A549 (cell line): ENCODE measurements around the gene EFNB2. TPM values are rescaled to one million over a fixed set of nuclear protein-coding genes. Genes with fewer than 3 reads are reported as not detected.

Source experiments
- ATAC-seq, 2 experiments: fragments of 200-7000 bp in 1 of 2; fragments of >200 bp in 1 of 2; cut with Nextera tagmentation in 1 of 2; cut with Tn5 transposase in 1 of 2; 3 replicates each; pipeline versions ENCODE4 v1.8.0 to v1.9.1; 2018 to 2020; ENCODE audit warnings: mild to moderate bottlenecking in 1 of 2, moderate library complexity in 1 of 2
- CTCF ChIA-PET: fragments of 300-600 bp; sonication (Branson Sonifier 250); formaldehyde crosslinking; extraction: SDS; loops from one replicate; lab custom pipeline; 2021; ENCODE audit warnings: antibody characterized with exemption, inconsistent platforms; lab: Yijun Ruan, JAX
- POLR2A ChIA-PET: fragments of 350-600 bp; formaldehyde crosslinking; extraction: SDS; loops from one replicate; lab custom pipeline; 2021; ENCODE audit warnings: antibody characterized with exemption, inconsistent platforms; lab: Yijun Ruan, JAX
- DNase-seq, 2 experiments: peaks; one replicate each; pipeline versions ENCODE4 v3.0.0 to v3.0.0-alpha.2; 2011 to 2016; ENCODE audit warnings: low read depth in 1 of 2, low spot score in 1 of 2
- FAIRE-seq: peaks from 2 replicates; lab custom pipeline; 2011; peaks lifted over from hg19 to GRCh38; lab: Jason Lieb, UNC
- H3K27ac ChIP-seq, 2 experiments: fragments of >200 bp; sonication (Bioruptor Twin); formaldehyde crosslinking; 3 replicates each; pipeline ENCODE4 v1.5.1; 2016 to 2017
- H3K4me1 ChIP-seq: fragments of >200 bp; sonication (Bioruptor Twin); formaldehyde crosslinking; 3 replicates; pipeline ENCODE4 v1.6.1; 2016
- H3K4me2 ChIP-seq: fragments of >200 bp; sonication (Bioruptor Twin); formaldehyde crosslinking; 3 replicates; pipeline ENCODE4 v1.6.1; 2016
- H3K4me3 ChIP-seq: fragments of >200 bp; sonication (Bioruptor Twin); formaldehyde crosslinking; 3 replicates; pipeline ENCODE4 v1.5.1; 2016
- H3K9me3 ChIP-seq: fragments of >200 bp; sonication (Bioruptor Twin); formaldehyde crosslinking; 3 replicates; pipeline ENCODE4 v1.6.1; 2016
- BCL3 ChIP-seq: fragments of >200 bp; sonication (Bioruptor Twin); formaldehyde crosslinking; IDR thresholded peaks from 3 replicates; pipeline ENCODE4 v1.6.1; 2016
- BHLHE40 ChIP-seq: IDR thresholded peaks from 2 replicates; pipeline ENCODE4 v1.6.1; 2012; ENCODE audit warnings: low read depth, low read length, inconsistent platforms
- CBX8 ChIP-seq: fragments of 200-600 bp; sonication (generic); IDR thresholded peaks from 2 replicates; pipeline ENCODE4 v1.6.1; 2016
- CEBPB ChIP-seq, 2 experiments: fragments of >200 bp in 1 of 2; sonication (Bioruptor Twin) in 1 of 2; formaldehyde crosslinking in 1 of 2; IDR thresholded peaks; 2 replicates each; pipeline ENCODE4 v1.6.1; 2012 to 2016
- CHD4 ChIP-seq: fragments of 200-600 bp; sonication (generic); IDR thresholded peaks from 2 replicates; pipeline ENCODE4 v1.6.1; 2016; ENCODE audit warnings: antibody characterized with exemption, mild to moderate bottlenecking, borderline replicate concordance
- E2F6 ChIP-seq: IDR thresholded peaks from 2 replicates; pipeline ENCODE4 v1.6.1; 2012; ENCODE audit warnings: low read depth, borderline replicate concordance
- EHF ChIP-seq: fragments of 250-450 bp; sonication (Bioruptor Pico); IDR thresholded peaks from 2 replicates; pipeline ENCODE4 v1.5.0; 2020; ENCODE audit warnings: mild to moderate bottlenecking
- ESRRA ChIP-seq: fragments of 150-350 bp; IDR thresholded peaks from 2 replicates; pipeline ENCODE4 v1.6.1; 2014; ENCODE audit warnings: mild to moderate bottlenecking, low read length, borderline replicate concordance
- FOSL2 ChIP-seq, 2 experiments: fragments of 450-650 bp in 1 of 2; fragments of >200 bp in 1 of 2; sonication (Bioruptor Twin) in 1 of 2; formaldehyde crosslinking; IDR thresholded peaks; 2 replicates each; pipeline versions ENCODE4 v1.5.0 to v1.6.1; 2016 to 2020; ENCODE audit warnings: mild to moderate bottlenecking in 1 of 2, moderate library complexity in 1 of 2
- FOXS1 ChIP-seq: fragments of 250-450 bp; sonication (Bioruptor Pico); IDR thresholded peaks from 2 replicates; pipeline ENCODE4 v1.5.0; 2020; ENCODE audit warnings: mild to moderate bottlenecking, moderate library complexity
- HEYL ChIP-seq: fragments of 250-450 bp; sonication (Bioruptor Pico); IDR thresholded peaks from 2 replicates; pipeline ENCODE4 v1.8.0; 2021; ENCODE audit warnings: mild to moderate bottlenecking, moderate library complexity
- HOXA7 ChIP-seq: fragments of 250-450 bp; sonication (Bioruptor Pico); IDR thresholded peaks from 2 replicates; pipeline ENCODE4 v1.5.0; 2020; ENCODE audit warnings: mild to moderate bottlenecking, moderate library complexity
- KDM1A ChIP-seq: fragments of 200-600 bp; sonication (generic); IDR thresholded peaks from 2 replicates; pipeline ENCODE4 v1.6.1; 2016; ENCODE audit warnings: low read depth, mild to moderate bottlenecking
- MAFK ChIP-seq: fragments of 450-650 bp; IDR thresholded peaks from 2 replicates; pipeline ENCODE4 v1.6.1; 2014; ENCODE audit not compliant: partially characterized antibody
- PBX3 ChIP-seq: IDR thresholded peaks from 2 replicates; pipeline ENCODE4 v1.6.1; 2012
- PHF8 ChIP-seq: fragments of 200-600 bp; sonication (generic); IDR thresholded peaks from 2 replicates; pipeline ENCODE4 v1.6.1; 2016; ENCODE audit warnings: low read depth, mild to moderate bottlenecking, antibody characterized with exemption, moderate library complexity, borderline replicate concordance
- RAD21 ChIP-seq, 2 experiments: fragments of >200 bp in 1 of 2; sonication (Bioruptor Twin) in 1 of 2; formaldehyde crosslinking in 1 of 2; IDR thresholded peaks in 1 of 2; conservative IDR thresholded peaks in 1 of 2; 2 replicates in 1 of 2; 3 replicates in 1 of 2; pipeline ENCODE4 v1.6.1; 2012 to 2018; ENCODE audit warnings: inconsistent platforms in 1 of 2
- RARB ChIP-seq: fragments of 250-450 bp; sonication (Bioruptor Pico); IDR thresholded peaks from 2 replicates; pipeline ENCODE4 v1.8.0; 2021; ENCODE audit warnings: mild to moderate bottlenecking, moderate library complexity
- RFX5 ChIP-seq: fragments of 450-650 bp; IDR thresholded peaks from 2 replicates; pipeline ENCODE4 v1.7.1; 2014; ENCODE audit warnings: antibody characterized with exemption, mild to moderate bottlenecking, moderate library complexity
- RNF2 ChIP-seq: fragments of 200-600 bp; sonication (generic); IDR thresholded peaks from 2 replicates; pipeline ENCODE4 v1.6.1; 2016; ENCODE audit warnings: low read depth, mild to moderate bottlenecking, antibody characterized with exemption, moderate library complexity, borderline replicate concordance
- SREBF2 ChIP-seq: fragments of 450-650 bp; IDR thresholded peaks from 2 replicates; pipeline ENCODE4 v1.6.1; 2014; ENCODE audit warnings: mild to moderate bottlenecking, moderate library complexity
- ZC3H11A ChIP-seq: fragments of 450-650 bp; IDR thresholded peaks from 2 replicates; pipeline ENCODE4 v1.6.1; 2014; ENCODE audit warnings: antibody characterized with exemption, mild to moderate bottlenecking
- ZNF302 ChIP-seq: fragments of 250-450 bp; sonication (Bioruptor Pico); IDR thresholded peaks from 2 replicates; pipeline ENCODE4 v1.9.0; 2021; ENCODE audit warnings: inconsistent platforms, mild to moderate bottlenecking, moderate library complexity
- ZSCAN20 ChIP-seq: fragments of 250-450 bp; sonication (Bioruptor Pico); IDR thresholded peaks from 2 replicates; pipeline ENCODE4 v1.8.0; 2022; ENCODE audit warnings: mild to moderate bottlenecking, moderate library complexity
- WGBS: methylation state at CpG from one replicate; pipeline ENCODE4 v1.1.6; 2017; ENCODE audit errors: missing lambda C conversion rate; 5-methylcytosine and 5-hydroxymethylcytosine counted together
- polyA plus RNA-seq, 4 experiments: library from polyadenylated mRNA; depleted of rRNA in 3 of 4; stranded (reverse); fragments of >200 nt; fragmentation: RNase III in 1 of 4; extraction: RNeasy Plus Mini Kit Qiagen cat#74134 plus additional on column Dnase treatment in 1 of 4; gene quantifications; 2 replicates in 3 of 4; 3 replicates in 1 of 4; pipeline ENCODE4 v1.2.3, GENCODE V29; 2011 to 2017
- TF ChIP-seq, protein P1 (sequence below): fragments of 150-350 bp; IDR thresholded peaks from 2 replicates; pipeline ENCODE4 v1.6.1; 2014; ENCODE audit warnings: low read depth, mild to moderate bottlenecking, low read length
- TF ChIP-seq, protein P2 (sequence below): fragments of >200 bp; sonication (Bioruptor Twin); formaldehyde crosslinking; IDR thresholded peaks from 2 replicates; pipeline ENCODE4 v1.6.1; 2016
- TF ChIP-seq, protein P3 (sequence below): fragments of 250-450 bp; sonication (Bioruptor Pico); IDR thresholded peaks from 2 replicates; pipeline ENCODE4 v1.5.0; 2020; ENCODE audit warnings: low read depth, mild to moderate bottlenecking, moderate library complexity

Gene EFNB2
- polyA plus RNA-seq, 2 of the 4 experiments (the other 2 are of a cell fraction), result 1.0 to 1.3 TPM

DNA sequence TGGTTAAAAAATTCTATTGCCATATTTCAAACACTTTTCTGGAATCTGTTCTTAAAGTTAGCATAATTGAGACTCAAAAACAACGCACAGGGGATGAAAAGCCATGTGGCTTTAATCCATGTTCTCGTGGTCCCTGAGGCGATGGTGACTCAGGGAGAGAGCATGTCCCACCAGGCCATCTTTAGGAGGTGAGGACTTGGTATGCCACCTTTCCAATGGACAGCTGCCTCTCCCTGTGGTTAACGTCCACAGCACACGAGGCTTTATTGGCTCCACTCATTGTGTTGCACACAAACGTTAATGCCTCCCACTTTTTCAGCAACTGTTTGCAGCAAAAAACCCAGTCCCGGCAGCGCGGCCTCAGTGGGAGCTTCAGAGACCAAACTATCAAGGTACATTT lies 51.4 kb downstream of the EFNB2 start:
- TF ChIP-seq, protein P1, sequence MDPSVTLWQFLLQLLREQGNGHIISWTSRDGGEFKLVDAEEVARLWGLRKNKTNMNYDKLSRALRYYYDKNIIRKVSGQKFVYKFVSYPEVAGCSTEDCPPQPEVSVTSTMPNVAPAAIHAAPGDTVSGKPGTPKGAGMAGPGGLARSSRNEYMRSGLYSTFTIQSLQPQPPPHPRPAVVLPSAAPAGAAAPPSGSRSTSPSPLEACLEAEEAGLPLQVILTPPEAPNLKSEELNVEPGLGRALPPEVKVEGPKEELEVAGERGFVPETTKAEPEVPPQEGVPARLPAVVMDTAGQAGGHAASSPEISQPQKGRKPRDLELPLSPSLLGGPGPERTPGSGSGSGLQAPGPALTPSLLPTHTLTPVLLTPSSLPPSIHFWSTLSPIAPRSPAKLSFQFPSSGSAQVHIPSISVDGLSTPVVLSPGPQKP, result no peak
- no peak for TF ChIP-seq BHLHE40
- TF ChIP-seq FOSL2 (IDR thresholded peaks at IDR 0.05), result no peak
- no peak for TF ChIP-seq FOSL2 (CRISPR knock-in tag; IDR thresholded peaks at IDR 0.05)
- no peak for TF ChIP-seq MAFK
- no peak for TF ChIP-seq CHD4
- TF ChIP-seq RARB (CRISPR knock-in tag), result no peak
- no peak for TF ChIP-seq ZSCAN20 (CRISPR knock-in tag)
- TF ChIP-seq, protein P2, sequence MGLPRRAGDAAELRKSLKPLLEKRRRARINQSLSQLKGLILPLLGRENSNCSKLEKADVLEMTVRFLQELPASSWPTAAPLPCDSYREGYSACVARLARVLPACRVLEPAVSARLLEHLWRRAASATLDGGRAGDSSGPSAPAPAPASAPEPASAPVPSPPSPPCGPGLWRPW, result no peak
- TF ChIP-seq ZC3H11A, result no peak
- TF ChIP-seq RFX5, result no peak
- TF ChIP-seq RAD21 (conservative IDR thresholded peaks at IDR 0.05 in 1 of 2, IDR thresholded peaks at IDR 0.05 in 1 of 2), result no peak
- H3K9me3 ChIP-seq, result no peaks in the 10 kb centered on the region
- no peak for ATAC-seq
- WGBS, result 41% methylated on average over 9 of the region's 9 CpGs
- ChIA-PET POLR2A (no interaction called here), CTCF (interaction anchor here (0.6 kb wide), 1 partner anchor 1159 kb away, joined by 3 read pairs; no protein-coding TSS in a partner anchor)
- no peaks in the 10 kb centered on the region for H3K4me1 ChIP-seq
- FAIRE-seq, result no peak
- no peak overlapping the region for H3K4me3 ChIP-seq
- DNase-seq, result no peak
- no peak overlapping the region for H3K4me2 ChIP-seq
- H3K27ac ChIP-seq, result no peak overlapping the region

GRCh38 chr13:106481919-106482318 lies 53.5 kb downstream of the EFNB2 start:
- H3K4me1 ChIP-seq, result no peaks in the 10 kb centered on the region
- no peak overlapping the region for H3K27ac ChIP-seq
- ChIA-PET POLR2A (no interaction called here), CTCF (no interaction called here)
- no peak overlapping the region for H3K4me2 ChIP-seq
- FAIRE-seq (no peak), DNase-seq (no peak), ATAC-seq (no peak)
- 68% methylated on average over 4 of the region's 4 CpGs for WGBS
- TF ChIP-seq EHF (CRISPR knock-in tag) (no peak), E2F6 (no peak), FOXS1 (no peak), HOXA7 (CRISPR knock-in tag) (no peak), RNF2 (no peak), BCL3 (no peak), BHLHE40 (no peak), ESRRA (no peak), SREBF2 (no peak), CBX8 (no peak), KDM1A (no peak), MAFK (no peak), ZC3H11A (no peak)
- no peak overlapping the region for H3K4me3 ChIP-seq
- no peaks in the 10 kb centered on the region for H3K9me3 ChIP-seq

GRCh38 chr13:106480351-106480910 lies 55.0 kb downstream of the EFNB2 start:
- CTCF ChIA-PET, result interaction anchor here (0.8 to 1.2 kb wide), 2 partner anchors 10 to 36 kb away, joined by 3 read pairs; no protein-coding TSS in a partner anchor
- no peak for ATAC-seq
- Histone ChIP-seq H3K4me3 (no peak overlapping the region), H3K27ac (no peak overlapping the region), H3K9me3 (no peaks in the 10 kb centered on the region), H3K4me1 (no peaks in the 10 kb centered on the region), H3K4me2 (no peak overlapping the region)
- DNase-seq, result no peak
- POLR2A ChIA-PET, result no interaction called here
- WGBS, result 70% methylated on average over 5 of the region's 5 CpGs
- no peak for FAIRE-seq
- TF ChIP-seq BCL3, result no peak
- no peak for TF ChIP-seq HEYL
- no peak for TF ChIP-seq PHF8
- TF ChIP-seq CEBPB (IDR thresholded peaks at IDR 0.05), result no peak
- TF ChIP-seq FOSL2 (IDR thresholded peaks at IDR 0.05), result no peak
- no peak for TF ChIP-seq FOSL2 (CRISPR knock-in tag; IDR thresholded peaks at IDR 0.05)
- TF ChIP-seq PBX3, result no peak
- TF ChIP-seq, protein P3, sequence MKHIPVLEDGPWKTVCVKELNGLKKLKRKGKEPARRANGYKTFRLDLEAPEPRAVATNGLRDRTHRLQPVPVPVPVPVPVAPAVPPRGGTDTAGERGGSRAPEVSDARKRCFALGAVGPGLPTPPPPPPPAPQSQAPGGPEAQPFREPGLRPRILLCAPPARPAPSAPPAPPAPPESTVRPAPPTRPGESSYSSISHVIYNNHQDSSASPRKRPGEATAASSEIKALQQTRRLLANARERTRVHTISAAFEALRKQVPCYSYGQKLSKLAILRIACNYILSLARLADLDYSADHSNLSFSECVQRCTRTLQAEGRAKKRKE (CRISPR knock-in tag), result no peak
- no peak for TF ChIP-seq ZNF302
- TF ChIP-seq CBX8, result no peak
- no peak for TF ChIP-seq EHF (CRISPR knock-in tag)
